HepG2 (cell line): ENCODE measurements around the gene NT5C1B. TPM values are rescaled to one million over a fixed set of nuclear protein-coding genes. Genes with fewer than 3 reads are reported as not detected.

Source experiments
- ATAC-seq: fragments of 200-7000 bp; cut with Tn5 transposase; 3 replicates; pipeline ENCODE4 v1.9.1; 2020; ENCODE audit warnings: mild to moderate bottlenecking, moderate library complexity
- BruUV-seq: library from RNA; stranded (reverse); fragments of 400-500 nt; replicated peaks from 2 replicates; lab custom pipeline; 2021; lab: Mats Ljungman, UMichigan
- CTCF ChIA-PET: fragments of 300-600 bp; formaldehyde crosslinking; extraction: SDS; loops from one replicate; lab custom pipeline; 2021; ENCODE audit warnings: low total read pairs, inconsistent platforms, low intra/inter-chr PET ratio; lab: Yijun Ruan, JAX
- POLR2A ChIA-PET: fragments of 350-600 bp; sonication (Branson Sonifier 250); formaldehyde crosslinking; loops from one replicate; lab custom pipeline; 2020; ENCODE audit warnings: antibody characterized with exemption, inconsistent platforms; lab: Yijun Ruan, JAX
- DNase-seq: peaks from one replicate; pipeline ENCODE4 v3.0.0-alpha.2; 2015; ENCODE audit warnings: low spot score
- FAIRE-seq: peaks from 3 replicates; lab custom pipeline; 2011; peaks lifted over from hg19 to GRCh38; lab: Jason Lieb, UNC
- H2AFZ ChIP-seq: one replicate; pipeline ENCODE4 v1.6.1; 2011; ENCODE audit warnings: low read length, inconsistent platforms
- H3K27ac ChIP-seq: fragments of 300-600 bp; 3 replicates; pipeline ENCODE4 v1.8.0; 2011; ENCODE audit warnings: mixed run types, mild to moderate bottlenecking, mixed read lengths, low read length, inconsistent platforms; ENCODE audit not compliant: insufficient read depth; ENCODE audit errors: extremely low read length
- H3K27me3 ChIP-seq, 2 experiments: fragments of 200-600 bp in 1 of 2; 2 replicates in 1 of 2; 3 replicates in 1 of 2; pipeline versions ENCODE4 v1.6.0 to v1.8.0; 2011; ENCODE audit warnings: low read length in 2 of 2, mild to moderate bottlenecking in 2 of 2, moderate library complexity in 2 of 2, inconsistent platforms in 1 of 2; ENCODE audit not compliant: insufficient read depth in 2 of 2, control insufficient read depth in 1 of 2
- H3K36me3 ChIP-seq, 2 experiments: fragments of 200-600 bp in 1 of 2; replicated peaks in 1 of 2; 2 replicates in 1 of 2; 3 replicates in 1 of 2; pipeline versions ENCODE4 v1.5.1 to v1.8.0; 2011; ENCODE audit warnings: low read length in 2 of 2, inconsistent platforms in 1 of 2; ENCODE audit not compliant: insufficient read depth in 2 of 2, control insufficient read depth in 1 of 2
- H3K4me1 ChIP-seq: 2 replicates; pipeline ENCODE4 v1.5.1; 2012; ENCODE audit warnings: low read length, inconsistent platforms; ENCODE audit not compliant: insufficient read depth
- H3K4me2 ChIP-seq: 2 replicates; pipeline ENCODE4 v1.6.0; 2011; ENCODE audit warnings: low read depth, low read length, inconsistent platforms
- H3K4me3 ChIP-seq, 3 experiments: fragments of 200-600 bp in 1 of 3; sonication (generic), shearing (Covaris generic) in 1 of 3; replicated peaks in 1 of 3; 2 replicates each; pipeline ENCODE4 v1.5.1; 2011 to 2016; ENCODE audit warnings: low read length in 3 of 3, inconsistent platforms in 2 of 3, low read depth in 2 of 3, mild to moderate bottlenecking in 2 of 3, control low read depth in 1 of 3, mixed read lengths in 1 of 3; ENCODE audit not compliant: insufficient read depth in 1 of 3
- H3K79me2 ChIP-seq: one replicate; pipeline ENCODE4 v1.6.1; 2011; ENCODE audit warnings: low read length, inconsistent platforms; ENCODE audit not compliant: insufficient read depth
- H3K9ac ChIP-seq: 2 replicates; pipeline ENCODE4 v1.6.0; 2011; ENCODE audit warnings: mild to moderate bottlenecking, low read depth, low read length, inconsistent platforms; ENCODE audit not compliant: insufficient read depth
- H3K9me3 ChIP-seq: 2 replicates; pipeline ENCODE4 v1.5.1; 2012; ENCODE audit warnings: mild to moderate bottlenecking, low read length
- H4K20me1 ChIP-seq: 2 replicates; pipeline ENCODE4 v1.6.0; 2011; ENCODE audit warnings: inconsistent platforms, mild to moderate bottlenecking, low read length, moderate library complexity; ENCODE audit not compliant: insufficient read depth
- AGO2 ChIP-seq: fragments of 200-400 bp; formaldehyde crosslinking; optimal IDR thresholded peaks from 2 replicates; pipeline ENCODE3; 2017; ENCODE audit warnings: mild to moderate bottlenecking, low read depth, low read length, moderate library complexity
- CREB1 ChIP-seq, 2 experiments: fragments of 450-650 bp in 1 of 2; IDR thresholded peaks; 2 replicates each; pipeline ENCODE4 v1.6.1; 2016 to 2017; ENCODE audit warnings: control low read depth in 1 of 2, mild to moderate bottlenecking in 1 of 2, missing compliant biosample characterization in 1 of 2, missing genetic modification characterization in 1 of 2
- MAZ ChIP-seq, 2 experiments: sonication (generic) in 1 of 2; formaldehyde crosslinking in 1 of 2; IDR thresholded peaks; 2 replicates each; pipeline versions ENCODE4 v1.5.0 to v1.6.1; 2012 to 2020; ENCODE audit warnings: low read depth in 2 of 2, mild to moderate bottlenecking in 2 of 2, borderline replicate concordance in 1 of 2, improper control_type of control experiment in 1 of 2, low read length in 1 of 2, missing genetic modification reagents in 1 of 2, moderate library complexity in 1 of 2
- MYNN ChIP-seq: sonication (generic); formaldehyde crosslinking; IDR thresholded peaks from 2 replicates; pipeline ENCODE4 v1.4.0; 2020; ENCODE audit warnings: mild to moderate bottlenecking, low read depth, missing genetic modification reagents
- NFKB2 ChIP-seq: sonication (generic); formaldehyde crosslinking; IDR thresholded peaks from 2 replicates; pipeline ENCODE4 v1.4.0; 2020; ENCODE audit warnings: missing genetic modification reagents, borderline replicate concordance
- PHB2 ChIP-seq: fragments of 450-650 bp; IDR thresholded peaks from 2 replicates; pipeline ENCODE4 v1.6.1; 2018; ENCODE audit not compliant: partially characterized antibody
- SKI ChIP-seq: fragments of 450-650 bp; IDR thresholded peaks from one replicate; pipeline ENCODE4 v1.6.1; 2018; ENCODE audit warnings: mild to moderate bottlenecking; ENCODE audit not compliant: partially characterized antibody
- SP1 ChIP-seq, 2 experiments: fragments of 450-650 bp in 1 of 2; sonication (generic) in 1 of 2; formaldehyde crosslinking in 1 of 2; IDR thresholded peaks; 2 replicates each; pipeline versions ENCODE4 v1.4.0 to v1.6.1; 2016 to 2020; ENCODE audit warnings: missing genetic modification reagents in 1 of 2
- TMF1 ChIP-seq: sonication (generic); formaldehyde crosslinking; IDR thresholded peaks from 2 replicates; pipeline ENCODE4 v1.8.1; 2022; ENCODE audit warnings: low read depth, missing genetic modification reagents
- ZBTB43 ChIP-seq: sonication (generic); formaldehyde crosslinking; conservative IDR thresholded peaks from 2 replicates; pipeline ENCODE4 v1.4.0; 2020; ENCODE audit warnings: missing genetic modification reagents
- ZFP62 ChIP-seq: sonication (generic); formaldehyde crosslinking; IDR thresholded peaks from 2 replicates; pipeline ENCODE4 v1.4.0; 2020; ENCODE audit warnings: missing genetic modification reagents
- ZNF350 ChIP-seq: sonication (generic); formaldehyde crosslinking; IDR thresholded peaks from 2 replicates; pipeline ENCODE4 v1.4.0; 2020; ENCODE audit warnings: mild to moderate bottlenecking, low read depth, missing genetic modification reagents, borderline replicate concordance
- ZNF484 ChIP-seq: sonication (generic); formaldehyde crosslinking; IDR thresholded peaks from 2 replicates; pipeline ENCODE4 v1.5.1; 2020; ENCODE audit warnings: mild to moderate bottlenecking, low read depth, missing genetic modification reagents, borderline replicate concordance
- ZNF510 ChIP-seq: sonication (generic); formaldehyde crosslinking; IDR thresholded peaks from 2 replicates; pipeline ENCODE4 v1.4.0; 2020; ENCODE audit warnings: low read depth, mild to moderate bottlenecking, missing genetic modification reagents
- ZNF512 ChIP-seq: sonication (generic); formaldehyde crosslinking; IDR thresholded peaks from 2 replicates; pipeline ENCODE4 v1.4.0; 2020; ENCODE audit warnings: mild to moderate bottlenecking, missing genetic modification reagents
- ZNF740 ChIP-seq: sonication (generic); formaldehyde crosslinking; IDR thresholded peaks from 2 replicates; pipeline ENCODE4 v1.4.0; 2020; ENCODE audit warnings: missing genetic modification reagents
- ZNF770 ChIP-seq: sonication (generic); formaldehyde crosslinking; IDR thresholded peaks from 2 replicates; pipeline ENCODE4 v1.5.0; 2020; ENCODE audit warnings: mild to moderate bottlenecking, missing genetic modification reagents
- ZNF775 ChIP-seq: sonication (generic); formaldehyde crosslinking; IDR thresholded peaks from 2 replicates; pipeline ENCODE4 v1.4.0; 2020; ENCODE audit warnings: missing genetic modification reagents, mild to moderate bottlenecking, moderate library complexity, borderline replicate concordance
- WGBS: methylation state at CpG from one replicate; pipeline ENCODE4 v1.1.6; 2017; ENCODE audit warnings: low lambda C conversion rate; 5-methylcytosine and 5-hydroxymethylcytosine counted together
- in situ Hi-C: cut with HindIII; loops from 2 replicates; pipeline ENCODE4 v1.10.0; 2017; ENCODE audit warnings: low pct_unique_long_range_greater_than_20kb; ENCODE audit not compliant: extremely low pct_ligation_motif_present
- intact Hi-C: fragments of 100-400 bp; cut with micrococcal nuclease; formaldehyde crosslinking; loops from one replicate; pipeline ENCODE4 v1.10.0; 2022; ENCODE audit not compliant: unreplicated experiment
- polyA plus RNA-seq, 8 experiments: library from polyadenylated mRNA; depleted of rRNA in 3 of 8; stranded (reverse) in 7 of 8; unstranded in 1 of 8; fragments of >200 nt; fragmentation: Illumina TruSeq in 4 of 8; extraction: Trizol in 4 of 8; gene quantifications; 2 replicates each; pipeline versions ENCODE4 v1.2.1 to v1.2.3, GENCODE V29; 2011 to 2016; ENCODE audit warnings: low read depth in 4 of 8, missing spikeins in 1 of 8, mixed read lengths in 1 of 8; ENCODE audit not compliant: insufficient read depth in 1 of 8
- total RNA-seq, 5 experiments: library from RNA; depleted of rRNA; stranded (reverse); fragments of >200 nt; fragmentation: Illumina TruSeq; extraction: Trizol; gene quantifications; 2 replicates each; pipeline ENCODE4 v1.2.3, GENCODE V29; 2016; ENCODE audit warnings: low read depth in 1 of 5

Gene NT5C1B
- total and polyA plus RNA-seq, 2 of the 13 experiments (the other 11 are each of a cell fraction or from before 2014, with no cell fraction given): not detected

- H3K36me3 ChIP-seq: peaks cover 3 to 5% of the 10 kb centered on the region in 2 experiments; a peak in 3 of 5 replicates
- 81% methylated on average over 2 of the region's 2 CpGs for WGBS
- H2AFZ ChIP-seq: no peak overlapping the region
- intact Hi-C loops: no loop called here
- CTCF ChIA-PET: no interaction called here
- ATAC-seq (no peak), DNase-seq (no peak), FAIRE-seq (no peak)
- no peaks in the 10 kb centered on the region for H3K9me3 ChIP-seq
- H3K79me2 ChIP-seq: no peaks in the 10 kb centered on the region
- POLR2A ChIA-PET: interaction anchor here (2.3 kb wide), 1 partner anchor 10 kb away, joined by 10 read pairs; the partner anchor contains the start of gene RDH14
- in situ Hi-C loops: no loop called here
- no peak overlapping the region for H3K4me3 ChIP-seq
- no peak overlapping the region for H3K27ac ChIP-seq
- no peaks in the 10 kb centered on the region for H3K27me3 ChIP-seq
- H4K20me1 ChIP-seq: no peaks in the 10 kb centered on the region
- H3K4me2 ChIP-seq: no peak overlapping the region
- peaks cover 11% of the 10 kb centered on the region; the same call in 1 of the 2 replicates for H3K4me1 ChIP-seq
- BruUV-seq: no TSS peak
- no peak overlapping the region for H3K9ac ChIP-seq
- no peak for TF ChIP-seq ZNF510 (CRISPR knock-in tag)
- no peak for TF ChIP-seq MAZ (IDR thresholded peaks at IDR 0.05; ENCODE audit: borderline replicate concordance, low read depth, low read length)
- TF ChIP-seq MAZ (CRISPR knock-in tag; IDR thresholded peaks at IDR 0.05; ENCODE audit: low read depth): no peak
- TF ChIP-seq ZNF740 (CRISPR knock-in tag): no peak
- TF ChIP-seq ZNF770 (CRISPR knock-in tag): no peak
- TF ChIP-seq ZNF512 (CRISPR knock-in tag): no peak
- no peak for TF ChIP-seq ZNF484 (CRISPR knock-in tag)
- TF ChIP-seq AGO2: no peak
- no peak for TF ChIP-seq ZFP62 (CRISPR knock-in tag)
- no peak for TF ChIP-seq CREB1 (IDR thresholded peaks at IDR 0.05)
- no peak for TF ChIP-seq CREB1 (CRISPR knock-in tag; IDR thresholded peaks at IDR 0.05)
- no peak for TF ChIP-seq ZBTB43
- no peak for TF ChIP-seq SKI
- TF ChIP-seq MYNN (CRISPR knock-in tag): no peak
- TF ChIP-seq ZNF350: no peak
- no peak for TF ChIP-seq ZNF775 (CRISPR knock-in tag)
- no peak for TF ChIP-seq NFKB2 (CRISPR knock-in tag)
- no peak for TF ChIP-seq PHB2
- TF ChIP-seq TMF1: no peak
- TF ChIP-seq SP1 (IDR thresholded peaks at IDR 0.05): no peak
- TF ChIP-seq SP1 (CRISPR knock-in tag; IDR thresholded peaks at IDR 0.05): no peak
Measured at GRCh38 chr2:18550433-18550832, 38.9 kb downstream of the NT5C1B start.
